Muscle of back (tissue), 13 donors: ENCODE data around the gene MYPN. TPM values are rescaled to one million over a fixed set of nuclear protein-coding genes. Genes with fewer than 3 reads are reported as not detected.
"Not testable (repeated sequence)": the region's sequence is repeated elsewhere in the genome, so short reads cannot be mapped to it uniquely, and the experiment has no call there.

Experiments used
- DNase-seq, 3 donors: peaks; one replicate each; pipeline versions ENCODE4 v3.0.0 to v3.0.0-alpha.2; 2013
- long read RNA-seq, 9 donors: transcript quantifications; one replicate each; lab custom pipeline, GENCODE V29; 2026
- polyA plus RNA-seq, 10 donors: library from polyadenylated mRNA; unstranded; fragments of 120-200 nt; gene quantifications; one replicate each; pipeline ENCODE4 v1.2.1, GENCODE V29; 2013; ENCODE audit not compliant: insufficient read length in 10 of 10

Gene MYPN
- polyA plus RNA-seq, result 100 to 1,000 TPM in 2 of 10 donors, 10 to 100 TPM in 8; 35.6 to 101 (median 69.4) TPM
- long read RNA-seq, donor 1, full-length matches to known transcripts, result 1 of 33 reads
- long read RNA-seq, donor 1, partial matches to known transcripts, result 32 of 33 reads
- long read RNA-seq, donor 1, other reads (novel, unspliced or antisense), result 0 of 33 reads
- long read RNA-seq, donor 2, partial matches to known transcripts, result 12 of 12 reads
- long read RNA-seq, donor 2, other reads (novel, unspliced or antisense), result 0 of 12 reads
- long read RNA-seq, donor 3, result 0 reads
- long read RNA-seq, donor 4, result 0 reads
- long read RNA-seq, donor 5, partial matches to known transcripts, result 40 of 40 reads
- long read RNA-seq, donor 5, other reads (novel, unspliced or antisense), result 0 of 40 reads
- long read RNA-seq, donor 6, partial matches to known transcripts, result 11 of 11 reads
- long read RNA-seq, donor 6, other reads (novel, unspliced or antisense), result 0 of 11 reads
- long read RNA-seq, donor 7, partial matches to known transcripts, result 5 of 5 reads
- long read RNA-seq, donor 7, other reads (novel, unspliced or antisense), result 0 of 5 reads
- long read RNA-seq, donor 8, result 0 reads
- long read RNA-seq, donor 9, result 0 reads

GRCh38 chr10:68109331-68109730 is at the start of gene MYPN:
MYPN (plus strand) TSS chr10:68109488; CDS start chr10:68121439, 11,951 bp downstream.
- peak; percentile 45 to 61 (median 53) for DNase-seq

- no peak for DNase-seq
Measured at GRCh38 chr10:68067029-68067428, 42.3 kb upstream of the MYPN start.

- DNase-seq, result no peak
Measured at GRCh38 chr10:68067508-68067907, 41.8 kb upstream of the MYPN start.

- no peak for DNase-seq
Measured at GRCh38 chr10:68073631-68074030, 35.7 kb upstream of the MYPN start.

GRCh38 chr10:68074031-68074774 is 35.1 kb upstream of the MYPN start:
- peak in 1 of 3 donors; percentile 36 for DNase-seq

GRCh38 chr10:68074775-68075549 is 34.3 kb upstream of the MYPN start, which contains the start of gene HERC4:
HERC4 (minus strand) TSS chr10:68075283; CDS start chr10:68073108, 2,175 bp downstream.
- DNase-seq, result peak; percentile 94 to 98 (median 96)

GRCh38 chr10:68075550-68076004 is 33.7 kb upstream of the MYPN start:
- no peak for DNase-seq

GRCh38 chr10:68076081-68076480 is 33.2 kb upstream of the MYPN start:
- not testable (repeated sequence) for DNase-seq

GRCh38 chr10:68077026-68077425 is 32.3 kb upstream of the MYPN start:
- DNase-seq, result no peak

GRCh38 chr10:68079434-68079833 is 29.9 kb upstream of the MYPN start:
- DNase-seq, result no peak

- DNase-seq, result no peak
Measured at GRCh38 chr10:68080853-68081431, 28.3 kb upstream of the MYPN start.

- no peak for DNase-seq
Measured at GRCh38 chr10:68081916-68082315, 27.4 kb upstream of the MYPN start.

GRCh38 chr10:68082872-68083271 is 26.4 kb upstream of the MYPN start:
- peak in 2 of 3 donors; percentile 29 to 55 for DNase-seq

GRCh38 chr10:68083953-68084352 is 25.3 kb upstream of the MYPN start:
- DNase-seq, result no peak

- no peak for DNase-seq
Measured at GRCh38 chr10:68084469-68084868, 24.8 kb upstream of the MYPN start.

GRCh38 chr10:68086011-68086410 is 23.3 kb upstream of the MYPN start:
- DNase-seq, result no peak

GRCh38 chr10:68086910-68087684 is 22.2 kb upstream of the MYPN start:
- no peak for DNase-seq

GRCh38 chr10:68087685-68088401 is 21.4 kb upstream of the MYPN start:
- DNase-seq, result peak in 1 of 3 donors; percentile 12

- DNase-seq, result no peak
Measured at GRCh38 chr10:68088740-68089139, 20.5 kb upstream of the MYPN start.

- no peak for DNase-seq
Measured at GRCh38 chr10:68090586-68090985, 18.7 kb upstream of the MYPN start.
